Activated T-helper 1 cell treated with anti-CD3 and anti-CD28 coated beads, Interleukin-12 subunit alpha, Interleukin-12 subunit beta, Interleukin-2, Interleukin-4 antibody, amounts not matched to agents 30 ng/mL and 10 ng/mL and 1 ng/mL, durations not matched to agents 14 hours and 24 hours and 36 hours (primary cell): Measurements from ENCODE around the gene TRNAU1AP. TPM values are rescaled to one million over a fixed set of nuclear protein-coding genes. Genes with fewer than 3 reads are reported as not detected.

Experiments used
- DNase-seq: peaks from one replicate; pipeline ENCODE4 v3.0.0; 2021; ENCODE audit warnings: low spot score
- H3K27ac Mint-ChIP-seq: one replicate; pipeline ENCODE4 v1.8.0; 2021; ENCODE audit warnings: mild to moderate bottlenecking, mixed read lengths
- H3K27me3 Mint-ChIP-seq: one replicate; pipeline ENCODE4 v1.8.0; 2022; ENCODE audit warnings: mild to moderate bottlenecking, moderate library complexity, mixed read lengths; ENCODE audit not compliant: insufficient read depth
- H3K36me3 Mint-ChIP-seq: one replicate; pipeline ENCODE4 v1.8.0; 2021; ENCODE audit warnings: low read depth, mixed read lengths
- H3K4me1 Mint-ChIP-seq: one replicate; pipeline ENCODE4 v1.8.0; 2021; ENCODE audit warnings: low read depth, mixed read lengths
- H3K4me3 Mint-ChIP-seq: one replicate; pipeline ENCODE4 v1.8.0; 2021; ENCODE audit warnings: mild to moderate bottlenecking, moderate library complexity, mixed read lengths
- H3K9me3 Mint-ChIP-seq: one replicate; pipeline ENCODE4 v1.8.0; 2021; ENCODE audit warnings: mixed read lengths
- intact Hi-C: fragments of 100-400 bp; cut with micrococcal nuclease; formaldehyde crosslinking; loops from one replicate; pipeline ENCODE4 v1.15.1; 2024
- total RNA-seq: library from RNA; stranded (reverse); gene quantifications from 2 replicates; pipeline ENCODE4 v1.2.3, GENCODE V29; 2022

TRNAU1AP gene
- total RNA-seq, 1 donor from 2014 or later: 41.0 TPM

GRCh38 chr1:28606771-28607170 lies 53.9 kb downstream of the TRNAU1AP start:
- DNase-seq: no peak
- Mint-ChIP-seq H3K4me1 (peaks cover 6% of the 10 kb centered on the region), H3K36me3 (peaks cover 24% of the 10 kb centered on the region), H3K27ac (no peak overlapping the region), H3K9me3 (no peaks in the 10 kb centered on the region), H3K27me3 (no peaks in the 10 kb centered on the region), H3K4me3 (no peak overlapping the region)
- intact Hi-C loops: no loop called here

GRCh38 chr1:28613175-28613574 lies 60.3 kb downstream of the TRNAU1AP start:
- Mint-ChIP-seq H3K4me3 (no peak overlapping the region), H3K4me1 (no peaks in the 10 kb centered on the region), H3K27me3 (no peaks in the 10 kb centered on the region), H3K9me3 (no peaks in the 10 kb centered on the region), H3K27ac (no peak overlapping the region), H3K36me3 (peaks cover 30% of the 10 kb centered on the region)
- intact Hi-C loops: no loop called here
- no peak for DNase-seq

Other genes starting within 250 kb of the TRNAU1AP start
- 19.5 and 21.5 TPM in 2 replicates for gene MED18, start 224.0 kb upstream of the TRNAU1AP start, total RNA-seq
- gene PHACTR4, start 183.3 kb upstream of the TRNAU1AP start, total RNA-seq: 28.9 and 31.8 TPM in 2 replicates
- 130 and 135 TPM in 2 replicates for gene RCC1, start 47.0 kb upstream of the TRNAU1AP start, total RNA-seq
- 0.27 TPM in 1 of 2 replicates, not detected in the other for gene RAB42, start 39.2 kb downstream of the TRNAU1AP start, total RNA-seq
- gene TAF12, start 90.0 kb downstream of the TRNAU1AP start, total RNA-seq: 32.8 and 33.9 TPM in 2 replicates
- not detected in 2 replicates for gene RNU11, start 95.5 kb downstream of the TRNAU1AP start, total RNA-seq
- gene GMEB1, start 115.7 kb downstream of the TRNAU1AP start, total RNA-seq: 27.2 and 30.3 TPM in 2 replicates
- 91.7 and 94.9 TPM in 2 replicates for gene YTHDF2, start 183.9 kb downstream of the TRNAU1AP start, total RNA-seq